ENCODE results near the gene TTF2.

The TTF2 gene

DNA sequence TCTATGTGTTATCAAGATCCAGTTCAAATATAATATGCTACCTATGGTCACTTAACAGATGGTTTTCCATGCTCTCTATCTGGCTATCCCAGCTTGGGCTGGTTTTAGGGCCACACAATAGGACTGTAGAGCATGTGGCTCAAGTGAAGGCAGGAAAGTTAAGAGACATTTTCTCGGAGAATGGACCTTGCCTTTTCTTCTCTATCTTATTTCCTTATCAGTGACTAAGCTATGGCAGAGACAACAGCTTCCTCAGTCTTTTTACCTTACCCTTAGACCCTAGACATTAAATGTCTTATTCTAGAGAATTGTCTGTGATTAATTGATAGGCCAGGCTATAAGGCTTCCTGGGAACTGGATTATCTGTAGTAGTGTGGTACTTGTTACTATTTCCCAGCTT, 30.4 kb upstream of the TTF2 start:
- no peak overlapping the region for H3K27ac ChIP-seq

DNA sequence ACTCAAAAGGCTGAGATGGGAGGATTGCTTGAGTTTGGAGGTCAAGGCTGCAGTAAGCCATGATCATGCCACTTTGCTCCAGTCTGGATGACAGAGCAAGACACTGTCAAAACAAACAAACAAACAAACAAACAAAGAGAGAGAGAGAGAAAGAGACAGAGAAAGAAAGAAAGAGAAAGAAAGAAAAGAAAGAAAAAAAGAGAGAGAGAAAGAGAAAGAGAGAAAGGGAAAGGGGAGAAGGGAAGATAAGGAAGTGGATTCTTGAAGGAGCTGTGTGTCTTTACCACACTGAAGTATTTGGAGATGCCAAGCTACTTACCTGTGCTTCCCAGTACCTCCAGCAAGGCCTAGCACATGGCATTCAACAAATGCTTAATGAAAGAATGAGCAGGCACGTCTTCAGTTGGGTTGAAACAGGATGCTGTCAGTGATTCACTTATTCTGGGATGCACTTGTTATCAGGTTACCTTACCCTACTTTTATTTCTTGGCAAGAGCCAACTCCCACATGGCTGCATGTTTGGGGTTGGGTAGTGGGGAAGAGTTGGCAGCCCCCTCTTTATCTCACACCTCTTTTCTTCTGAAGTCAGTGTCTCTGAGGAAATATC, 29.8 kb upstream of the TTF2 start:
- no peaks in the 10 kb centered on the region for H3K27me3 ChIP-seq
- H3K36me3 ChIP-seq = no peaks in the 10 kb centered on the region
- intact Hi-C loops (cut with DNase I; ENCODE audit: low total_unique reads) = no loop called here
- H3K4me3 ChIP-seq = no peak overlapping the region
- DNase-seq = no peak
- TF ChIP-seq, protein P1, sequence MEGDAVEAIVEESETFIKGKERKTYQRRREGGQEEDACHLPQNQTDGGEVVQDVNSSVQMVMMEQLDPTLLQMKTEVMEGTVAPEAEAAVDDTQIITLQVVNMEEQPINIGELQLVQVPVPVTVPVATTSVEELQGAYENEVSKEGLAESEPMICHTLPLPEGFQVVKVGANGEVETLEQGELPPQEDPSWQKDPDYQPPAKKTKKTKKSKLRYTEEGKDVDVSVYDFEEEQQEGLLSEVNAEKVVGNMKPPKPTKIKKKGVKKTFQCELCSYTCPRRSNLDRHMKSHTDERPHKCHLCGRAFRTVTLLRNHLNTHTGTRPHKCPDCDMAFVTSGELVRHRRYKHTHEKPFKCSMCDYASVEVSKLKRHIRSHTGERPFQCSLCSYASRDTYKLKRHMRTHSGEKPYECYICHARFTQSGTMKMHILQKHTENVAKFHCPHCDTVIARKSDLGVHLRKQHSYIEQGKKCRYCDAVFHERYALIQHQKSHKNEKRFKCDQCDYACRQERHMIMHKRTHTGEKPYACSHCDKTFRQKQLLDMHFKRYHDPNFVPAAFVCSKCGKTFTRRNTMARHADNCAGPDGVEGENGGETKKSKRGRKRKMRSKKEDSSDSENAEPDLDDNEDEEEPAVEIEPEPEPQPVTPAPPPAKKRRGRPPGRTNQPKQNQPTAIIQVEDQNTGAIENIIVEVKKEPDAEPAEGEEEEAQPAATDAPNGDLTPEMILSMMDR (IDR thresholded peaks at IDR 0.05) = no peak
- H3K27ac ChIP-seq = no peak overlapping the region
- peaks cover 0 to 10% (median 1%) of the 10 kb centered on the region in 4 donors for H3K4me1 ChIP-seq
- H3K9me3 ChIP-seq = no peaks in the 10 kb centered on the region

More for the DNA sequence above, 30.4 kb upstream of the TTF2 start:
- no peak for DNase-seq
- H3K36me3 ChIP-seq = no peaks in the 10 kb centered on the region
- H3K27me3 ChIP-seq = no peaks in the 10 kb centered on the region
- TF ChIP-seq, protein P1 (IDR thresholded peaks at IDR 0.05) = no peak
- no peaks in the 10 kb centered on the region for H3K9me3 ChIP-seq
- intact Hi-C loops (cut with DNase I; ENCODE audit: low total_unique reads) = no loop called here
- H3K4me3 ChIP-seq = no peak overlapping the region
- peaks cover 0 to 10% (median 1%) of the 10 kb centered on the region in 4 donors for H3K4me1 ChIP-seq

DNA sequence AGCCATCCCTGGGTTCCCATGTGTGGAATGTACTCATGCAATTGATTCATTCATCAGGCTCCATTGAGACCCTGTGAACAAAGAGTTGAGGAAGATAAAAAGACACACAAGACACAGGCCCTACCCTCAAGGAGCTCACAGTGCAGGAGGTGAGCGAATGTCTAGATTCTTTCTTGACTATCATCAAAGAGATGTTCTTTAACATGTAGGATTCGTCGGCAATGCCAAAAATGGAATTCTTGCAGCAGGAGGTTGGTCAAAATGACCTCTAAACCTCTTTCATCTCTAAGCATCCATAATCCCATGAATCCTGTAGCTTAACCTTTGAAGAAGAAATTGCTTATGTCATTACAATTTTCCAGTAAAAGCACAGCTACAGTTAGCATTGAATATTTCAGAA, 27.9 kb upstream of the TTF2 start:
- intact Hi-C loops (cut with DNase I; ENCODE audit: low total_unique reads) = no loop called here
- no peak for DNase-seq
- TF ChIP-seq, protein P1 (IDR thresholded peaks at IDR 0.05) = no peak
- H3K27me3 ChIP-seq = no peaks in the 10 kb centered on the region
- H3K36me3 ChIP-seq = no peaks in the 10 kb centered on the region
- H3K27ac ChIP-seq = no peak overlapping the region
- H3K9me3 ChIP-seq = no peaks in the 10 kb centered on the region
- H3K4me3 ChIP-seq = no peak overlapping the region
- no peaks in the 10 kb centered on the region for H3K4me1 ChIP-seq

DNA sequence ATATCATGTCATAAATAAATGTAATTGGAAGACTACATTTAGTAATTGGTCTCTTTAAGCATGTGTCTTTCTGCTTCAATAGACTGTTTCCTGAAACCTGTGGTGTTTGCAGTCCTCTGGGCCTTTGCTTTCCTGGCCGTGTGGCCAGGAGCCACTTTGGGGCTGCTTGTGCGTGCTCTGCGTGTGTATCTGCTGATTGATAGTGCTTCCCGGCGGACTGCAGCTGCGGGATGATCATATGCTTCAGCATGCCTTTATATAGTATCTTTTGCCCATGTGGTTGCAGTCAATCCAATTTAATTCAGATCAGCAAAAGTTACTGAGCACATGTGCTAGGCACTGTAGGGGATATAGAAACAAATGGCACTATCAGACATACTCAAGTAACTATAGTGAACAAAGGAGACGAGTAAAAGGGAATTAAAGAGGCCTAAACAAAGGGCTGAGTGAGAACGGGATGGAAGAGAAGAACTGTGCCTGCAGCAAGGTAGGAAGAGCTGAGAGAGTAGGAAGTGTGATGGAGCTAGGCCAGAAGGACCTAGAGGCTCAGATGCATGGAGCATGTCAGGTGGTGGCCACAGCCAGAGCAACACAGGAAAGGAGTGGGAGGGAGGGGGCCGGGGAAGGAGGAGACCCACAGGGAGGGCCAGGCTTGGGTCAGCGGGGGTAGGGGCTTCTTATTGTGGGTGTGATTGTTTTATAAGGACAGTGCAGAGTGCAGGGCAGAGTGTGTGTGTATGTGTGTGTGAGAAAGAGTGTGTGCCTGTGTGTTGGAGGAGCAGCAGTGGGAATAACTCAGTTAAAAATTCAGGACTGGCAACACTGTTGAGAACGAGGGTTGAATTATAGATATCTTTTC, 27.2 kb upstream of the TTF2 start:
- H3K9me3 ChIP-seq = no peaks in the 10 kb centered on the region
- no peak overlapping the region for H3K27ac ChIP-seq
- TF ChIP-seq, protein P1 (IDR thresholded peaks at IDR 0.05) = no peak
- no peaks in the 10 kb centered on the region for H3K27me3 ChIP-seq
- no peaks in the 10 kb centered on the region for H3K4me1 ChIP-seq
- intact Hi-C loops (cut with DNase I; ENCODE audit: low total_unique reads) = no loop called here
- no peak for DNase-seq
- H3K4me3 ChIP-seq = no peak overlapping the region
- no peaks in the 10 kb centered on the region for H3K36me3 ChIP-seq

DNA sequence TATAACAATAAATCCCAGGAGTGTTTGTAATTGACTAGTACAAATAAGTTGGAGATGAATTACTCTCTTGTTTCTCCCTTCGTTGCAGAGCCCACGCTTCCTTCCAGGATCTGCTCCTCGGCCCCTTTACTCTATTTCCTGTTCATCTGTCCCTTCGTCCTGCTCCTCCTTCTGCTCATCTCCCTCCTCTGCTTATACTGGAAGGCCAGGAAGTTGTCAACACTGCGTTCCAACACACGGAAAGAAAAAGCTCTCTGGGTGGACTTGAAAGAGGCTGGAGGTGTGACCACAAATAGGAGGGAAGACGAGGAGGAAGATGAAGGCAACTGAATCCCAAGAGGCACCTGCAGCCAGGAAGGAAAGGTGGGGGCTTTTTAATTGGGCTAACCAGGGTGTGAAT, 26.4 kb upstream of the TTF2 start:
- Histone ChIP-seq H3K9me3 (no peaks in the 10 kb centered on the region), H3K4me1 (no peaks in the 10 kb centered on the region), H3K4me3 (no peak overlapping the region), H3K27ac (no peak overlapping the region), H3K36me3 (no peaks in the 10 kb centered on the region), H3K27me3 (no peaks in the 10 kb centered on the region)
- DNase-seq = no peak
- TF ChIP-seq, protein P1 (IDR thresholded peaks at IDR 0.05) = no peak
- intact Hi-C loops (cut with DNase I; ENCODE audit: low total_unique reads) = no loop called here
